OCI-LY3 (cell line): ENCODE measurements around the gene ERF.
"Not testable (repeated sequence)": the region's sequence is repeated elsewhere in the genome, so short reads cannot be mapped to it uniquely, and the experiment has no call there.

Source experiments
- CTCF ChIP-seq: fragments of 200-600, 300-600 bp; sonication (generic); IDR thresholded peaks from 2 replicates; pipeline ENCODE4 v1.5.1; 2014; ENCODE audit warnings: antibody characterized with exemption, low read length, low read depth
- EZH2phosphoT487 ChIP-seq: fragments of 200-600 bp; shearing (Covaris generic); IDR thresholded peaks from 2 replicates; pipeline ENCODE4 v1.6.1; 2018; ENCODE audit warnings: antibody characterized with exemption, mixed run types, low read depth

DNA sequence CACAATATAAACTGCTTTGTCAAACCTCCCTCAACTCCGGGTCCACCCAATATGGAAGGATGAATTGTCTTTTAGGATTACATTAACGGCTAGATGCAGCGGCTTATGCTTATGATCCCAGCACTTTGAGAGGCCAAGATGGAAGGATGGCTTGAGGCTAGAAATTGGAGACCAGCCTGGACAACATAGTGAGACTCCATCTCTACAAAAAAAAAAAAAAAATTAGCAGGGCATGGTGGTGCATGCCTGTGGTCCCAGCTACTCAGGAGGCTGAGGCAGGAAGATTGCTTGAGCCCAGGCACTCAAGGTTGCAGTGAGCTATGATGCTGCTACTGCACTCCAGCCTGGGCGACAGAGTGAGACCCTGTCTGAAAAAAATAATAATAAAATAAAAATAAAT, 11.2 kb upstream of the ERF start:
- TF ChIP-seq CTCF, EZH2phosphoT487: not testable (repeated sequence)
